OCI-LY7 (cell line): Measurements from ENCODE around the gene ARL10.

Source experiments
- EZH2phosphoT487 ChIP-seq: fragments of 200-600 bp; sonication (generic); IDR thresholded peaks from 2 replicates; pipeline ENCODE4 v1.6.1; 2018; ENCODE audit warnings: low read depth, borderline replicate concordance, mild to moderate bottlenecking, mixed run types, antibody characterized with exemption, low read length, moderate library complexity, mixed read lengths
- TF ChIP-seq, protein P1 (sequence below): fragments of 200-600 bp; sonication (generic); conservative IDR thresholded peaks from 2 replicates; pipeline ENCODE4 v1.5.1; 2014; ENCODE audit warnings: mild to moderate bottlenecking, antibody characterized with exemption, low read length, moderate library complexity, mixed read lengths

DNA sequence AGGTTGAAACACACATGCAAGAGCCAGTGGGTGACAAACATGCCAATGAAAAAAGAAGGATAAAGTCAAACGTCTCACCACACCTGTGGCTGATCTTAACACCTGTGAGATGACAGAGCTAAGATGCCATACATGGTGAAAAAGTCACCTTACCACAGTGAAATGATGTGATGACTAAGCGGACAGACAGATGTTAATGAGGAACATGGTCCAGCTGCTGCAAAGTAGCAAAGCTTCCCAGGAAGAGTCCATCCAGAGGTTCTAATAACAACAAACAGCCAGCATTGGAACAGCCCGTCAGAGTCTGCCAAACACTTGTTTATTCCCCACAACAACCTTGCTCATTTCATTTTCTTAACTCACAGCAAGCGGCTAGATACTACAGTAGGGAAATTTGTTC, 5.6 kb upstream of the ARL10 start:
- TF ChIP-seq, protein P1, sequence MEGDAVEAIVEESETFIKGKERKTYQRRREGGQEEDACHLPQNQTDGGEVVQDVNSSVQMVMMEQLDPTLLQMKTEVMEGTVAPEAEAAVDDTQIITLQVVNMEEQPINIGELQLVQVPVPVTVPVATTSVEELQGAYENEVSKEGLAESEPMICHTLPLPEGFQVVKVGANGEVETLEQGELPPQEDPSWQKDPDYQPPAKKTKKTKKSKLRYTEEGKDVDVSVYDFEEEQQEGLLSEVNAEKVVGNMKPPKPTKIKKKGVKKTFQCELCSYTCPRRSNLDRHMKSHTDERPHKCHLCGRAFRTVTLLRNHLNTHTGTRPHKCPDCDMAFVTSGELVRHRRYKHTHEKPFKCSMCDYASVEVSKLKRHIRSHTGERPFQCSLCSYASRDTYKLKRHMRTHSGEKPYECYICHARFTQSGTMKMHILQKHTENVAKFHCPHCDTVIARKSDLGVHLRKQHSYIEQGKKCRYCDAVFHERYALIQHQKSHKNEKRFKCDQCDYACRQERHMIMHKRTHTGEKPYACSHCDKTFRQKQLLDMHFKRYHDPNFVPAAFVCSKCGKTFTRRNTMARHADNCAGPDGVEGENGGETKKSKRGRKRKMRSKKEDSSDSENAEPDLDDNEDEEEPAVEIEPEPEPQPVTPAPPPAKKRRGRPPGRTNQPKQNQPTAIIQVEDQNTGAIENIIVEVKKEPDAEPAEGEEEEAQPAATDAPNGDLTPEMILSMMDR = no peak
- no peak for TF ChIP-seq EZH2phosphoT487
